Nucleus accumbens (tissue), 56 donors: ENCODE results near the gene FILIP1L.
"Not testable (repeated sequence)": the region's sequence is repeated elsewhere in the genome, so short reads cannot be mapped to it uniquely, and the experiment has no call there.

Source experiments
- DNase-seq, 56 donors: peaks; one replicate each; lab custom pipeline; 2025; lab: John Stamatoyannopoulos, UW

FILIP1L gene

GRCh38 chr3:100100425-100100824 is 13.9 kb downstream of the FILIP1L start:
- no peak for DNase-seq

DNA sequence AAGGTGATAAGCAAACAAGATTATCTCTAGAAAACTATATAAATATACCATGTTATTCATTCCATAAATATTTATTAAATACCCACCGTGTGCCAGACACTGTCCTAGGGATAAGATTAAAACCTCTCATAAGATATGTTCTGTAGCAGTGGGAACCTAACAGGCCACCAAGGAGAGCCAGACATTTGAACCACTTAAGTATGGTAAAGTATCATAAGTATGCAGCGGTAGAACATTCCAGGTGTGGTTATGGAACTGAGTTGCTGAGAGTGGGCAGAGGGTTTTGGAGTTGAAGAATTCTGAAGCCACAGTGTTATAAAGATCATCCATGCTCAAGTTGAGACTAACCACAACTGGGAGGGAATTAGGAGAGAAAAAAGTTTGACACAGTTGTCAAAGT is 14.7 kb downstream of the FILIP1L start:
- DNase-seq, result no peak

DNA sequence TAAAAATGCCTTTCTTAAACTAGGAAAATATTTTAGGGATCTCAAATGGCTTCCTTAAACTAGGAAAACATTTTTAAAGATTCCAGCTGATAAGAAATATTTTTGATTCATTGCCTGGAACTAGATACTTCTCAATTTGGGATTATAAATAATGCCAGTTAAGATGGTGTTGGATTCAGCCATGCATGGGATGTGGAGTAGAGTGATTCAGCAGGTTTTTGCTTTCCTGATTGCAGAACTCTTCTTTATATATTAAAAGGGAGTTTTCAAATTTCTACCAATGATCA is 15.6 kb downstream of the FILIP1L start:
- DNase-seq, result no peak

DNA sequence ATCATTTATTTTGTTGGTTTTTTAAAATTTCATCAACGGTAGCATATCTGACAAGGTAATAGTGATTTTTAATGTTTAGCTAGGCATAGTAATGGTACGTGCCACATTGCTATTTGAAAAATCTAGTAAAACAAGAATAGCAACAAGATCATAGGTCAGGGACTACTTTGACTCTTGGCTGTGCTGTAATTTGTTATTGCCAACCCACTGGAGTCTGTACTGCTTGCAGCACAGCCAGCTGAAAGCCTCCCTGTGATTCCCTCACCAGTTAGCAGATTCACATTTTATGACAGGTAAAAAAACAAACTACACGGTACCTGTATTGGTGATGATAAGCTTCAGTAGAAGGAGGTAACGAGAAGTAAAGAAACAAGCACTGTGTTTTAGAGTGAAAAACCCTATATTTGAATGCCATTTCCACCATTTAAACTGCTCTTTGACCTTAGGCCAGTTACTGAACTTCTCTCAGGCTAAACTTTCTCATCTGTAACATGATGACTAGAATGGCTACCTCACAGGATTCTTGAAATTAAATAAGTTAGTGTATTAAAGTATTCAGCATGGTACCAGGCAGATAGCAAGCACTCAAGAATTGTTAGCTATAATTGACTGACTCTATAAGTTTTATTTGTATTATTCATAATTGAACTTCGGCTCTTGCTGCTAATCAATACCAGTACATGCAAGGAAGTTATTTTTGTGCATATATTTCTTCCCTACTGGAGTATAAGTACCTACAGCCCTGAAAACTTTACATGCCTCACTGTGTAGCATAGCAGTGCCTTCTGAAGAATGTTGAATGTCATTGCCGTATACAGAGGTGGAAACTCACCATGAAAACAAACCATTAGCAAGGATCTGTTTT is 16.1 kb downstream of the FILIP1L start:
- no peak for DNase-seq

DNA sequence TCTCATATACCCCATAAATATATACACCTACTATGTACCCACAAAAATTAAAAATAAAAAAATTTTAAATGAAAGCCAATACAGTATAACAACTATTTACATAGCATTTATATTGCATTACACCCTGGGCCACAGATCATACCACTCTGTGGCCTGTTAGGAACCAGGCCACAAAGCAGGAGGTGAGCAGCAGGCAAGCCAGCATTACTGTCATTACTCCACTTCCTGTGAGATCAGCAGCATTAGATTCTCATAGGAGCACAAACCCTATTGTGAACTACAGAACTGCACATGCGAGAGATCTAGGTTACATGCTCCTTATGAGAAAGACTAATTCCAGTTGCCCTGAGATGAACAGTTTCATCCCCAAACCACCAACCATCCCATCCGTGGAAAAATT is 17.4 kb downstream of the FILIP1L start:
- no peak for DNase-seq

DNA sequence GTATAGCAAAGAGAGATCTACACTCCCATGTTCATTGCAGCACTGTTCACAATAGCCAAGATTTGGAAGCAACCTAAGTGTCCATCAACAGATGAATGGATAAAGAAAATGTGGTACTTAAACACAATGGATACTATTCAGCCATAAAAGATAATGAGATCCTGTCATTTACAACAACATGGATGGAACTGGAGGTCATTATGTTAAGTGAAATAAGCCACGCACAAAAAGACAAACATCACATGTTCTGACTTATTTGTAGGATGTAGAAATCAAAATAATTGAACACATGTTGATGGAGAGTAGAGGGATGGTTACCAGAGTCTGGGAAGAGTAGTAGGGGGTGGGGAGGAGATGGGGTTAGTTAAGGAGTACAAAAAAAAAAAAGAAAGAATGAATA is 18.0 kb downstream of the FILIP1L start:
- not testable (repeated sequence) for DNase-seq

DNA sequence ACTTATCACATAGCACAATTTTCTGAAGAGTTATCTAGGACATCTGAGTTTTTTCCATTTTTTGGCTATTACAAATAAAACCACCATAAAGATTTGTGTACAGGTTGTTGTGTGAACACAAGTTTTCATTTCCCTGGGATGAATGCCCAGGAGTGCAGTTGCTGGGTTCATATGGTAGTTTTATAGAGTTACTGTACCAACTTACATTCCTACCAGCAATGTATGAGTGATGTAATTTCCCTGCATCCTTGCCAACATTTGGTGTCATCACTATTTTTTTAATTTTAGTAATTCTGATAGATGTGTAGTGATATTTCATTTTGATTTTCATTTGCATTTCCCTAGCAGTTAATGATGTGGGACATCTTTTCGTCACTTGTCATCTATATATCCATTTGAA is 20.5 kb downstream of the FILIP1L start:
- DNase-seq, result no peak

- DNase-seq, result no peak
Observed at GRCh38 chr3:100090669-100091005, 23.7 kb downstream of the FILIP1L start.

- DNase-seq, result peak in 4 of 56 donors; percentile 3 to 11 (median 8)
Observed at GRCh38 chr3:100089812-100090668, 24.3 kb downstream of the FILIP1L start.

- DNase-seq, result no peak
Observed at GRCh38 chr3:100088735-100089368, 25.4 kb downstream of the FILIP1L start.

DNA sequence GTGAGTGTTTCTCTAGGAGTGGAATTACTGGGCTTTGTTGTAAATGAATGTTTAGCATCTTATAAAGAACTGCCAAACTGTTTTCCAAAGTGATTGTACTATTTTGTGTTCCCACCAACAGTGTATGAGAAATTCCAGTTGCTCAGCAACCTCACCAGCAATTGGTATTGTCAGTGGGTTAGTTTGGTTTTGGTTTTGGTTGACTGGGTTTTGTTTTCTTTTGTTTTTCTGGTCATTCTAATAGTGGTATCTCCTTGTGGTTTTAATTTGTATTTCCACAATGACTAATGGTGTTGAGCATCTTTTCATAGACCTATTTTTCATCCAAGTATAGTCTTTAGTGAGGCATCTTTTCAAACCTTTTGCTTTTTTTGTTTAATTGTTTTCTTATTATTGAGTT is 27.1 kb downstream of the FILIP1L start:
- DNase-seq, result no peak

DNA sequence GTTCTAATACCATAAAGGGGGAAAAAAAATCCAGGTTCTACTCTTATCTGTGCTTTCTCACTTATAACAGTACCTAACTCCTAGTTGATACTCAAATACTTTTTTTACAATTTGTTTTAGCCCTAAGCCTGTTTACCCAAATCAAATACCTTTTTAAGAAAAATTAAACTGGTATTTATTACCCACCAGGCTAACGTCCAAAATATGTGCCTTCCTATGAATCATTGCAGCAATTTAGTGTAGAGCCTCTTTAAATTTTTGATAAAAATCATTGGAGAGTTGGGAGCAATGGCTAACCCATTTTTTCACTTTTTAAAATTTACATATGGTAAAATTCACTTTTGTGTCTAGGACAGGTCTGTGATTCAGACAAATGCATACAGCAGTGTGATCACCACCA is 27.9 kb downstream of the FILIP1L start:
- no peak for DNase-seq

- DNase-seq, result no peak
Observed at GRCh38 chr3:100084100-100084806, 30.0 kb downstream of the FILIP1L start.

GRCh38 chr3:100083209-100083608 is 31.1 kb downstream of the FILIP1L start:
- DNase-seq, result no peak

GRCh38 chr3:100082714-100083113 is 31.6 kb downstream of the FILIP1L start:
- DNase-seq, result no peak

DNA sequence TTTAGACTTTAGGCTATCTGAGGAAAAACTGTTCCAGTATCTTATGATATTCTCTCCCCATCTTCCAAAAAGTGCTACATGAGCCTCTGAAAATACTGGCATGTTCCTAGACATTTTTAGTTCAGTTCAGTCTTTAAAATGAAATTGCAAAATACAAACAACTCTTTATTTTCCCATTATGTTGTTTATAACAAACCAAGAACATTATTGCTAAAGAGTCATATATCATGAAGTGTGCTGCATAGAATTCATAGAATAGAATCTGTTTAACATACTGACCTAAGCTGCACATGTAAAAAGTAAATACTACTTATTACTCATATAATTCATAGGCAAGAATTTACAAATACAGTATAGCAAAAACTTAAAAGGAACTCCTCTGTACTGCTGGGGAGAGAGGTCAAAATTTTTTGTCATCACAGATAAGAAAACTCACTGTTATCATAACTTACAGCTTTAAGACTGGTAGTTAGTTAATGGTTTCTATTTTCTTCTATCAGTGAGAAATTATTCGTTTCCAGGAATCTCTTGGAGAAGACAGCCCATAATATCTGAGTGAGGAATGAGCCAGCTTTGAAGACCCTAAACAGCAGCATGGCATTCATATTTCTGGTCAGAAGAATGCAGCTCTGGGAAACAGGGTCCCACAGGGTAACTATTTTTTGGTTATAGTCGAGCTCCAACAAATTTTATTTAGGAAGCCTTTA is 32.2 kb downstream of the FILIP1L start:
- no peak for DNase-seq

DNA sequence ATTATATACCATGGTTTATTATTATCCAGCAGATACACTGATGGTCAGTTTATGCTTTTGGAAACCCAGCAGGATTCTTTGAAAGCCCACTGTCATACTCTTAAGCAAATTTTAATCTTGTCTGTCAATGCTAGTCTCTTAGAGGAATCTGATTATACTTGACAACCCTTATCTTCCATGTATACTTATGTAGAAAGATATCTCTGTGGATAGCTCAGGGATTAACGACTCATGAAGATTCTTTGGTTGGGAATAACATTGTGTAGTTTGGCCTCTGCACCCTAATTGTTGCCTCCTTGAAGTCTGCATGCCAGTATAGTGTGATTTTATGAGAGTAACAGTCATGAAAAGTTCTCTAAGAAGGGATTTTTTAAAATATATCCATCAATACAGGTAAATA is 33.0 kb downstream of the FILIP1L start:
- no peak for DNase-seq

- no peak for DNase-seq
Observed at GRCh38 chr3:100080573-100080972, 33.7 kb downstream of the FILIP1L start.

DNA sequence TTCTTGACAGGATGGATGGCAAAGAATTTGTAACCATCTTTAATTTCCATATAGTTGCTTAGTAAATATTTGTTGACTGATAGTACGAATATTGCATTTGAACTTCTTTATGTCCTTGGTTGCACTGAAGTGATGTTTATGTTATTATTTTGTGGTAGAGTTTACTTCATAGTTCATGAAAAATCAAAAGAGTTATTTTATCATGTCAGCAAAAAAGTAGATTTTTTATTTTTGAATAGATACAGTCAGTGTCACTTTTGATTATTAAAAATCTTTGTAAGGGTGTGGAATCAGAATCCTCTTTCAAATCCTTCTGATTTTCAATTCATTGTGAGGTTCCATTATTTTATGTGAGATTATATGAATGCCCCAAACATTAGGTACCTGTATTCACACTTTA is 35.0 kb downstream of the FILIP1L start:
- no peak for DNase-seq
